Lower leg skin (tissue), 4 donors: Measurements from ENCODE around the gene ZDHHC14. TPM values are rescaled to one million over a fixed set of nuclear protein-coding genes. Genes with fewer than 3 reads are reported as not detected.

ENCODE experiments used
- DNase-seq, 2 donors: peaks; one replicate each; pipeline ENCODE4 v3.0.0-alpha.2; 2019; ENCODE audit warnings: low spot score in 2 of 2
- H3K4me3 ChIP-seq: fragments of 200-600 bp; sonication (generic); 2 replicates; pipeline ENCODE4 v1.5.1; 2017; ENCODE audit warnings: mild to moderate bottlenecking, low read depth; ENCODE audit not compliant: poor library complexity, severe bottlenecking
- CTCF ChIP-seq, 3 donors: fragments of 450-650 bp; IDR thresholded peaks; one replicate each; pipeline ENCODE4 v1.5.1; 2016; ENCODE audit warnings: antibody characterized with exemption in 3 of 3, mild to moderate bottlenecking in 3 of 3, moderate library complexity in 2 of 3
- POLR2A ChIP-seq, 2 donors: fragments of 450-650 bp; IDR thresholded peaks; one replicate each; pipeline ENCODE4 v1.6.1; 2016 to 2017; ENCODE audit warnings: antibody characterized with exemption in 2 of 2, mild to moderate bottlenecking in 1 of 2, moderate library complexity in 1 of 2
- WGBS, 2 donors: methylation state at CpG; one replicate each; pipeline ENCODE4 v1.1.5; 2018; 5-methylcytosine and 5-hydroxymethylcytosine counted together
- intact Hi-C: fragments of 100-400 bp; cut with DNase I; formaldehyde crosslinking; loops from one replicate; pipeline ENCODE4 v1.15.0; 2023; ENCODE audit warnings: low total_unique reads
- total RNA-seq, 4 donors: library from RNA; depleted of rRNA; stranded (reverse); fragments of >200 nt; gene quantifications; one replicate each; pipeline ENCODE4 v1.1.0, GENCODE V29; 2016

The ZDHHC14 gene
- total RNA-seq, 4 donors from 2014 or later, result 4.5 to 8.3 (median 6.1) TPM

GRCh38 chr6:157547112-157547511 is 166.1 kb downstream of the ZDHHC14 start:
- DNase-seq, result no peak
- TF ChIP-seq POLR2A (IDR thresholded peaks at IDR 0.05) (no peak), CTCF (IDR thresholded peaks at IDR 0.05) (no peak)
- H3K4me3 ChIP-seq, result no peak overlapping the region
- WGBS, 2 donors, result 90 to 92% methylated on average over 8 of the region's 8 CpGs
- intact Hi-C loops, result no loop called here

DNA sequence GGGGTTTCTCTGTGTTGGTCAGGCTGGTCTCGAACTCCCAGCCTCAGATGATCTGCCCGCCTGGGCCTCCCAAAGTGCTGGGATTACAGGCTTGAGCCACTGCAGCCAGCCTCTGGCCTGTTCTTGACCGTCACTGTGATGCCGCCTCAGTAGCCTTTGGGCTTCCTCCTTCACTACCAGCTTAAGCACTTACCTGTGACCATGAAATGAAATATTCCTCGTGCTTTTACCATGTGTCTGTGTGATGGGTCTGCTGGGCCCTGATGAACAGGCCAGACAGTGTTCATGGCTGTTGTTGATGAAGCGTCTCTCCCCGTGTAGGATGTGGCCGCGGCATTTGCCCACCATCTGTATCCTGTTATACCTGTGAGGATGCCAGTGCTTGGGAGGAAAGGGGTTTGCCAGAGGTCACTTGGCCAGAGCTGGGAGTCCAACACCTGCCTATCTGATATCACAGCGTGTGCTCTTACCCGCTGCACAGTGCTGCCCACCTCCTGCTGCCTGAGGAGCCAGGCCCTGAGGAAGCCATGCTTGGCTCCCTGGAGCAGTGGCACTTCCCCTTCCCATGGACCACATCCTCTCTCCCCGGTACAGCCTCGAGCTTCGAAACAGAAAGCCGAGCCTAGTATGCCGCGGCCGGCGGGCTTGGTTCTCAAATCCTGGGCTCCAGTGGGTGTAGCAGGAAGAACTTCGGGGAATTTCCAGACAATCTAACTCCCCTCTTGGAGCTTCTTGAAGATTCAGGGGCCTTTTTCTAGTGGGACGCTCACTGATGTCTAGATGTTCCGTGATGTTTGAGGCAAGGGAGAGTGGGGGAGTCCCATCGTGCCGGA is 167.9 kb downstream of the ZDHHC14 start:
- DNase-seq, result peak in 1 of 2 donors; percentile 82
- intact Hi-C loops, result no loop called here
- 88 to 91% methylated on average over 23 to 24 of the region's 24 CpGs for WGBS, 2 donors
- TF ChIP-seq CTCF (IDR thresholded peaks at IDR 0.05), result no peak
- TF ChIP-seq POLR2A (IDR thresholded peaks at IDR 0.05), result no peak
- H3K4me3 ChIP-seq, result no peak overlapping the region

- TF ChIP-seq POLR2A (IDR thresholded peaks at IDR 0.05), result no peak
- TF ChIP-seq CTCF (IDR thresholded peaks at IDR 0.05), result no peak
- intact Hi-C loops, result no loop called here
- 88% methylated on average over 3 of the region's 3 CpGs for WGBS, 2 donors
- H3K4me3 ChIP-seq, result no peak overlapping the region
- DNase-seq, result peak in 1 of 2 donors; percentile 56
Measured at GRCh38 chr6:157549468-157549745, 168.4 kb downstream of the ZDHHC14 start.

GRCh38 chr6:157550114-157550989 is 169.4 kb downstream of the ZDHHC14 start:
- DNase-seq, result no peak
- TF ChIP-seq CTCF (IDR thresholded peaks at IDR 0.05) (no peak), POLR2A (IDR thresholded peaks at IDR 0.05) (no peak)
- intact Hi-C loops, result no loop called here
- H3K4me3 ChIP-seq, result no peak overlapping the region
- 83% methylated on average over 12 of the region's 12 CpGs for WGBS, 2 donors

DNA sequence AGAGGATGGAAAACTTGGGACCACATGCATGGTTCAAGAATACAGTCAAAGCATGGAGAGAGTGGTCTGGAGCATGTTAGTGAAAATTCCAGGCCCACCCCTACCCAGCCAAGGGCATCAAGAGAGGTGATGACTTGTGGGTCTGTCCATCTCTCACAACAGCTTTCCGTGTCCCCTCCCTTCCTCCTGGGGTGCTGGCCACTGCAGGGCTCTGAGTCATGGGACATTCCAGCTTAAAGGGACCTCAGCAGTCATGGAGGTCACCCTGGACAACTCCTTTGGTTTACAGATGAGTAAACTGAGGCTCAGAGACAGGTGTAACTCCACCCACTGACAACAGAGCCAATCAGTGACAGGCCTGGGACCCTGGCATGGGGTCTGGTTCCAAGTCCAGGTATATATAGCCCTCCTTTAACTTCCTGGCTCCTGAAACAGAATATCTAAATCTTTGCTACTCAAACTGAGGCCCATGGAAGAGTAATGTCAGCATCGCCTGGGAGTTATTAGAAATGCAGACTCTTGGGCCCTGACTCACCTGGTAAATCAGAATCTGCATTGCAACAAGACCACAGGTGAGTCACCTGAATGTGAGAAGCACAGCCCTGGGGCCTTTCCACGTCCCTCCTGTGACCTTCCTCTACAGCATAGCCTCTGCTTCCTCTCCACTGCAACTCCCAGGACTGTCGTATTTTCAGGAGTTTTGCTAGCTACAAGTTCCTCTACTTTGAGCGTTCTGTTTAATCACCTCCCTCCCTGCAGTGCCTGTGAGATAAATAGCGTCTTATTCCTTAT is 170.2 kb downstream of the ZDHHC14 start:
- DNase-seq, result peak in 1 of 2 donors; percentile 42
- WGBS, 2 donors, result 80 to 88% methylated on average over 6 of the region's 6 CpGs
- H3K4me3 ChIP-seq, result no peak overlapping the region
- intact Hi-C loops, result no loop called here
- no peak for TF ChIP-seq CTCF (IDR thresholded peaks at IDR 0.05)
- no peak for TF ChIP-seq POLR2A (IDR thresholded peaks at IDR 0.05)
